ENCODE data around the gene KCNQ1OT1.

Gene KCNQ1OT1

GRCh38 chr11:2630679-2631078, 69.1 kb downstream of the KCNQ1OT1 start:
- in situ Hi-C loops (cut with HindIII; ENCODE audit: low sequenced_read_pairs) = no loop called here
- no peak overlapping the region for H3K4me3 ChIP-seq (ENCODE audit: low read depth, low read length)
- DNase-seq (ENCODE audit: low read depth) = no peak
- TF ChIP-seq CTCF (IDR thresholded peaks at IDR 0.05; ENCODE audit: low read depth, low read length, missing control alignments) = no peak

- in situ Hi-C loops (cut with HindIII; ENCODE audit: low sequenced_read_pairs) = no loop called here
- H3K4me3 ChIP-seq (ENCODE audit: low read depth, low read length) = no peak overlapping the region
- TF ChIP-seq CTCF (IDR thresholded peaks at IDR 0.05; ENCODE audit: low read depth, low read length, missing control alignments) = no peak
- DNase-seq (ENCODE audit: low read depth) = no peak
Observed at GRCh38 chr11:2625183-2625582, 74.6 kb downstream of the KCNQ1OT1 start.

GRCh38 chr11:2621894-2622293, 77.9 kb downstream of the KCNQ1OT1 start:
- DNase-seq (ENCODE audit: low read depth) = no peak
- in situ Hi-C loops (cut with HindIII; ENCODE audit: low sequenced_read_pairs) = no loop called here
- no peak overlapping the region for H3K4me3 ChIP-seq (ENCODE audit: low read depth, low read length)
- no peak for TF ChIP-seq CTCF (IDR thresholded peaks at IDR 0.05; ENCODE audit: low read depth, low read length, missing control alignments)

- no peak for TF ChIP-seq CTCF (IDR thresholded peaks at IDR 0.05; ENCODE audit: low read depth, low read length, missing control alignments)
- DNase-seq (ENCODE audit: low read depth) = no peak
- in situ Hi-C loops (cut with HindIII; ENCODE audit: low sequenced_read_pairs) = no loop called here
- no peak overlapping the region for H3K4me3 ChIP-seq (ENCODE audit: low read depth, low read length)
Observed at GRCh38 chr11:2612884-2613571, 86.8 kb downstream of the KCNQ1OT1 start.

- TF ChIP-seq CTCF (IDR thresholded peaks at IDR 0.05; ENCODE audit: low read depth, low read length, missing control alignments) = no peak
- no peak overlapping the region for H3K4me3 ChIP-seq (ENCODE audit: low read depth, low read length)
- DNase-seq (ENCODE audit: low read depth) = no peak
- in situ Hi-C loops (cut with HindIII; ENCODE audit: low sequenced_read_pairs) = loop anchor here (5.0 kb wide), 1 partner anchor 43 kb away; no protein-coding TSS in a partner anchor
Observed at GRCh38 chr11:2609345-2609744, 90.4 kb downstream of the KCNQ1OT1 start.

GRCh38 chr11:2599561-2600189, 100.1 kb downstream of the KCNQ1OT1 start:
- no peak for DNase-seq (ENCODE audit: low read depth)
- no peak for TF ChIP-seq CTCF (IDR thresholded peaks at IDR 0.05; ENCODE audit: low read depth, low read length, missing control alignments)
- in situ Hi-C loops (cut with HindIII; ENCODE audit: low sequenced_read_pairs) = no loop called here
- no peak overlapping the region for H3K4me3 ChIP-seq (ENCODE audit: low read depth, low read length)
